Thyroid gland (tissue), 4 donors: ENCODE measurements around the gene SDHB. TPM values are rescaled to one million over a fixed set of nuclear protein-coding genes. Genes with fewer than 3 reads are reported as not detected.

Source experiments
- DNase-seq, 2 donors: peaks; one replicate each; pipeline ENCODE4 v3.0.0-alpha.2; 2019
- H3K27ac ChIP-seq, 3 donors: fragments of 200-600 bp; sonication (generic); 1 replicate in 2 of 3; 2 replicates in 1 of 3; pipeline ENCODE4 v1.5.1; 2016 to 2019; ENCODE audit warnings: mild to moderate bottlenecking in 1 of 3, moderate library complexity in 1 of 3
- H3K27me3 ChIP-seq: fragments of 200-600 bp; sonication (generic); one replicate; pipeline ENCODE4 v1.5.1; 2019
- H3K36me3 ChIP-seq, 2 donors: fragments of 200-600 bp; sonication (generic); one replicate each; pipeline ENCODE4 v1.5.1; 2016 to 2019
- H3K4me1 ChIP-seq, 2 donors: fragments of 200-600 bp; sonication (generic); one replicate each; pipeline ENCODE4 v1.5.1; 2017 to 2019
- H3K4me3 ChIP-seq, 3 donors: fragments of 200-600 bp; sonication (generic); replicated peaks in 1 of 3; 1 replicate in 2 of 3; 2 replicates in 1 of 3; pipeline ENCODE4 v1.5.1; 2016; ENCODE audit warnings: mild to moderate bottlenecking in 1 of 3
- H3K9me3 ChIP-seq: fragments of 200-600 bp; sonication (generic); one replicate; pipeline ENCODE4 v1.5.1; 2017
- POLR2A ChIP-seq, 2 donors: fragments of 450-650 bp; IDR thresholded peaks; one replicate each; pipeline ENCODE4 v1.6.1; 2017; ENCODE audit warnings: antibody characterized with exemption in 2 of 2, mild to moderate bottlenecking in 2 of 2, moderate library complexity in 1 of 2
- WGBS, 2 donors: methylation state at CpG; one replicate each; pipeline ENCODE4 v1.1.5; 2017; 5-methylcytosine and 5-hydroxymethylcytosine counted together
- intact Hi-C: fragments of 100-400 bp; cut with DNase I; formaldehyde crosslinking; loops from one replicate; pipeline ENCODE4 v1.15.1; 2023
- total RNA-seq, 4 donors: library from RNA; depleted of rRNA; stranded (reverse); fragments of >200 nt; gene quantifications; one replicate each; pipeline ENCODE4 v1.2.3, GENCODE V29; 2016
- TF ChIP-seq, protein P1 (sequence below), 6 experiments: fragments of 200-600 bp in 3 of 6; fragments of 450-650 bp in 3 of 6; sonication (generic) in 3 of 6; IDR thresholded peaks; one replicate each; pipeline ENCODE4 v1.5.1; 2016 to 2019; ENCODE audit warnings: antibody characterized with exemption in 6 of 6, mild to moderate bottlenecking in 2 of 6, inconsistent platforms in 1 of 6, moderate library complexity in 1 of 6

Gene SDHB
- total RNA-seq, 4 donors from 2014 or later, result 112 to 162 (median 136) TPM

DNA sequence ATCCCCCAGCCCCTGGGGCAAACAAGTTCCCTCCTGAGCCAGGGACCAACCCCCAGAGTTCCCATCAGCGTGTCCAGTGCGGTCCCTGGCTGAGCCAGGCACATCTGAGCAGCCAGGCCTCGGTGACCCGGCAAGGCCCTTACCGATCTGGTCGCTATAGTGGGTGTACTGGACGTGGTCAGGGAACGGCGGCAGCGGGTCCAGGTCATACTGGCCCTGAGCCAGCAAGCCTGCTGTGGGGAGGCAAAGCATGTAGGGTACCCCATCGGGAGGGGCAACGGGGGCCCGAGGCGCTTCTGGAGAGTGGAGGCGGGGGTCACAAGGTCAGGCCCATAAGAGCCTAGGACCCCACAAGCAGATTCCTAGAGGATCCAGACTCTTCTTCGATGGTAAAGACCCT, 76.9 kb downstream of the SDHB start:
- H3K27ac ChIP-seq, result no peak overlapping the region
- H3K9me3 ChIP-seq, result no peaks in the 10 kb centered on the region
- no peak for DNase-seq
- TF ChIP-seq, protein P1, sequence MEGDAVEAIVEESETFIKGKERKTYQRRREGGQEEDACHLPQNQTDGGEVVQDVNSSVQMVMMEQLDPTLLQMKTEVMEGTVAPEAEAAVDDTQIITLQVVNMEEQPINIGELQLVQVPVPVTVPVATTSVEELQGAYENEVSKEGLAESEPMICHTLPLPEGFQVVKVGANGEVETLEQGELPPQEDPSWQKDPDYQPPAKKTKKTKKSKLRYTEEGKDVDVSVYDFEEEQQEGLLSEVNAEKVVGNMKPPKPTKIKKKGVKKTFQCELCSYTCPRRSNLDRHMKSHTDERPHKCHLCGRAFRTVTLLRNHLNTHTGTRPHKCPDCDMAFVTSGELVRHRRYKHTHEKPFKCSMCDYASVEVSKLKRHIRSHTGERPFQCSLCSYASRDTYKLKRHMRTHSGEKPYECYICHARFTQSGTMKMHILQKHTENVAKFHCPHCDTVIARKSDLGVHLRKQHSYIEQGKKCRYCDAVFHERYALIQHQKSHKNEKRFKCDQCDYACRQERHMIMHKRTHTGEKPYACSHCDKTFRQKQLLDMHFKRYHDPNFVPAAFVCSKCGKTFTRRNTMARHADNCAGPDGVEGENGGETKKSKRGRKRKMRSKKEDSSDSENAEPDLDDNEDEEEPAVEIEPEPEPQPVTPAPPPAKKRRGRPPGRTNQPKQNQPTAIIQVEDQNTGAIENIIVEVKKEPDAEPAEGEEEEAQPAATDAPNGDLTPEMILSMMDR (IDR thresholded peaks at IDR 0.05), result no peak
- TF ChIP-seq POLR2A (IDR thresholded peaks at IDR 0.05), result no peak
- WGBS, 2 donors, result 82 to 88% methylated on average over 12 to 16 of the region's 16 CpGs
- H3K27me3 ChIP-seq, result no peaks in the 10 kb centered on the region
- H3K36me3 ChIP-seq, result no peaks in the 10 kb centered on the region
- H3K4me1 ChIP-seq, result peaks cover 6 to 24% of the 10 kb centered on the region in 2 donors
- intact Hi-C loops, result no loop called here
- H3K4me3 ChIP-seq, result no peak overlapping the region

DNA sequence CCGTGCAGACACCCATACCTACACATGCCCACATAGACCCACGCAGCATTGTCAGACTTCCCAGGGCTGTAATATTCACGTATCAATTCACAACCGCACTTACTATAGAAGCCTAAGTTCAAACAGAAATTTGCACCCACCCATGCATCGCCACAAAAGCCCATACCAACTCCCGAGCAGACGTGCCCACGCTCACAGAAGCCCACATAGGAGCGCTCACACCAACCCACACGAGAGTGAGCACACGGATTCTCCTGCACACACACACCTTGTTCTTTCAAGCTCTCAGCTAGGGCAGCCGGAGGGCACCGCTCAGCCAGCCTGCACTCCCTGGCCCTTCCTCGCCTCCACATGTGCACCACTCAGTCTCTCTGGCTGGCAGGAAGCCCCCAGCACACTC, 78.0 kb downstream of the SDHB start:
- DNase-seq, result no peak
- Histone ChIP-seq H3K9me3 (no peaks in the 10 kb centered on the region), H3K4me1 (peaks cover 6 to 24% of the 10 kb centered on the region in 2 donors), H3K27me3 (no peaks in the 10 kb centered on the region), H3K36me3 (no peaks in the 10 kb centered on the region), H3K4me3 (no peak overlapping the region), H3K27ac (no peak overlapping the region)
- TF ChIP-seq, protein P1 (IDR thresholded peaks at IDR 0.05), result no peak
- no peak for TF ChIP-seq POLR2A (IDR thresholded peaks at IDR 0.05)
- intact Hi-C loops, result no loop called here
- WGBS, 2 donors, result 85 to 88% methylated on average over 14 of the region's 14 CpGs

DNA sequence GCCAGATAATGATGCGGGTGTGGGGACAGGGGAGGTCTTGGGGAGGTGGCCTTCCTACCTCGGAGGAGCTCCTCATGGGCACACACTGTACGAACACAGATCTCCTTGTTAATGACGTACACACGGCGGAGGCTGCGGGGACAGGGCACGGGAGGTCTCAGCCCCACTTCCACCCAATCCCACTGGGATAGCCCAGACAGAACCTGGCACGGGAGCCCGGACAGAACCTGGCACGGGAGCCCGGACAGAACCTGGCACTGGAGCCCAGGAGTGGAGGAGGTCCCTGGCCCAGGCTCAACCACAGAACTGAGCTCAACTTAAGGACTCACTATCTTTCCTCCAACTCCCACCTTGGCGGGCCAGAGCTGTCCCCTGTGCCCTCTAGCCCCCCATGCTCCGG, 78.6 kb downstream of the SDHB start:
- intact Hi-C loops, result no loop called here
- H3K36me3 ChIP-seq, result no peaks in the 10 kb centered on the region
- 69 to 79% methylated on average over 10 to 14 of the region's 14 CpGs for WGBS, 2 donors
- DNase-seq, result no peak
- H3K4me3 ChIP-seq, result no peak overlapping the region
- H3K9me3 ChIP-seq, result no peaks in the 10 kb centered on the region
- TF ChIP-seq, protein P1 (IDR thresholded peaks at IDR 0.05), result no peak
- no peak for TF ChIP-seq POLR2A (IDR thresholded peaks at IDR 0.05)
- no peak overlapping the region for H3K27ac ChIP-seq
- no peaks in the 10 kb centered on the region for H3K27me3 ChIP-seq
- peaks cover 6 to 17% of the 10 kb centered on the region in 2 donors for H3K4me1 ChIP-seq

DNA sequence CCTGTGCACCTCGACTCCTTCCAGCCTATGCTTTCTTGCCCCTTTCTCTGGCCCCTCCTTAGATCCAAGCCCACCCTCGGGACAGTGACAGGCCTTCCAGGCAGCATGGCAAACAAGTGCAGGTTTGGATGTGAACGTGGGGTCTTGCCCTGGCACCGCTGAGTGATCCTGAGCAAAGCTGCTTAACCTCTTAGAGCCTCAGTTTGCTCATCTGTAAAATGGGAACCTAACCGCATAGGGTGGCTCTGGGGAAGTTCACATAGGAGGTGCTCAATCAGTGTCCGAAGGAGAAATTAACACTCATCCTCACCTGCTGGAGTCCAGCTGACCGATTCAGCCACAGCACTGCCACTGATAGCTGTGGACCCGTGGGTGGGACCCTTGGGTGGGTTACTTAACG, 80.6 kb downstream of the SDHB start:
- Histone ChIP-seq H3K4me3 (no peak overlapping the region), H3K36me3 (no peaks in the 10 kb centered on the region), H3K27me3 (no peaks in the 10 kb centered on the region), H3K27ac (no peak overlapping the region), H3K4me1 (peaks cover 0 to 3% of the 10 kb centered on the region in 2 donors), H3K9me3 (no peaks in the 10 kb centered on the region)
- WGBS, 2 donors, result 83 to 93% methylated on average over 7 to 9 of the region's 9 CpGs
- DNase-seq, result no peak
- intact Hi-C loops, result no loop called here
- TF ChIP-seq, protein P1 (IDR thresholded peaks at IDR 0.05), result no peak
- no peak for TF ChIP-seq POLR2A (IDR thresholded peaks at IDR 0.05)

DNA sequence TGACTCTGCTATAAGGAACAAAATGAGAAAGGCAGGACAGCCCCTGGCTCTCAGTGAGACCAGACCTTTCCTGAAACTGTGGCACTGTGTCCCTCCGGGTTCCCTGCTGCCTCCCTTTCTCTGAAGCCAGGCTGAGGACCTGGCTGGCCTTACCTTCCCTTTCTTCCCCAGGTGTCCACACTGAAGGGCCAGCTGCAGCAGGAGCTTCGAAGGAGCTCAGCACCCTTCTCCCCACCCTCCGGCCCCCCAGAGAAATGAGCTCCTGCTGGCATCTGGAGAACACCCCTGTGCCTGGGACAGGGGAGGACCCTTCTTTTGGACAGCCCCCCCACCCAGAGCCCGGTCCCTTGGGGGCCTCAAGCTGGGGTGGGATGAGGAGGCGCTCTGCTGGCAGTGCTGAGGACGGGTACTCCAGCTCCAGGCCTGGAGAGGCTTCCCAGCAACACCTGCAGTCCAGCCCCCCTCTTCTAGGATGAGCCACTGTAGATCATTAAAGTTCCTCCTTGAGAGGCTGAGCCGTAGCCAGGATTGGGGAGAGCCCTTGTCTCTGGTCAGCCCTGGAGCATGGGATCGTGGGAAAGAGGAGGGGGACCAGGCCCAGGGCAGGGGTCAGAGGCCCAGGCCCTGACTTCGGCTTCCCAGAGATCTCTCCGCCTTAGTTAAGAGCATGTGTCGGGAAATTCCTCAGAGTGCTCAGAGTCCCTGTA, 81.5 kb downstream of the SDHB start:
- Histone ChIP-seq H3K36me3 (no peaks in the 10 kb centered on the region), H3K27ac (no peak overlapping the region), H3K4me3 (no peak overlapping the region), H3K9me3 (no peaks in the 10 kb centered on the region), H3K4me1 (peaks cover 4 to 7% of the 10 kb centered on the region in 2 donors), H3K27me3 (no peaks in the 10 kb centered on the region)
- intact Hi-C loops, result no loop called here
- 81 to 86% methylated on average over 11 of the region's 11 CpGs for WGBS, 2 donors
- no peak for TF ChIP-seq POLR2A (IDR thresholded peaks at IDR 0.05)
- TF ChIP-seq, protein P1 (IDR thresholded peaks at IDR 0.05), result no peak
- no peak for DNase-seq
